ENCODE measurements around the gene NDUFB6.

Gene NDUFB6

GRCh38 chr9:32516241-32516640 is 56.7 kb downstream of the NDUFB6 start:
- FAIRE-seq, result no peak

- FAIRE-seq, result no peak
Observed at GRCh38 chr9:32508728-32509127, 64.2 kb downstream of the NDUFB6 start.

DNA sequence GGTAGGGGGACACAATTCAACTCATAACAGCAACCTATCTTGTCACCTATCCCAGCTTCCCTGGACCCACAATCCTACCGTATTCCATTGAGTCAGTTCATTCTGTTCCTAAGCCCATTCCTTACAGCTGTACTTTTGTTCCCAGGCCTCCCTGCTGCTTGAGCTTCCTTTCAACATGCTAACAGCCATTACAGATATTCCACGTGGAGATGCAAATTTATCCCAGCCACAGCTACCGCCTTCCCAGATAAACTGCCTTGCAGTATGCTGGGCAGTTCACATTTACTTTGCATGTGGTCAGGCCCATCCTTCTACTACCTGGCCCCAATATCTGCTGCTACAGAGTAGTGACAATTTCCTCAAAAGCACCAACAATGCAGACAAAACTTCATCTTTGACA is 70.0 kb downstream of the NDUFB6 start:
- FAIRE-seq, result no peak

All from TTC549 (cell line).